Loucy (cell line): ENCODE results near the gene TAF7L.

Experiments used
- H2AFZ ChIP-seq: fragments of 200-600 bp; sonication (generic); 2 replicates; pipeline ENCODE4 v1.6.0; 2016; ENCODE audit warnings: antibody characterized with exemption, mild to moderate bottlenecking, low read length, moderate library complexity
- H3F3A ChIP-seq: fragments of 200-600 bp; 2 replicates; pipeline ENCODE4 v1.6.0; 2016; ENCODE audit warnings: antibody characterized with exemption, low read depth, mild to moderate bottlenecking
- H3K27me3 ChIP-seq: fragments of 200-600 bp; sonication (generic); 2 replicates; pipeline ENCODE4 v1.6.1; 2014; ENCODE audit warnings: low read length, mild to moderate bottlenecking; ENCODE audit not compliant: insufficient read depth, poor library complexity, severe bottlenecking
- H3K36me3 ChIP-seq: fragments of 200-600 bp; sonication (generic); 2 replicates; pipeline ENCODE4 v1.6.1; 2016; ENCODE audit warnings: low read length; ENCODE audit not compliant: insufficient read depth
- H3K4me1 ChIP-seq: fragments of 200-600 bp; sonication (generic); 2 replicates; pipeline ENCODE4 v1.5.1; 2014; ENCODE audit warnings: low read length, mild to moderate bottlenecking; ENCODE audit not compliant: insufficient read depth, poor library complexity, severe bottlenecking
- H3K4me2 ChIP-seq: fragments of 200-600 bp; sonication (generic); 2 replicates; pipeline ENCODE4 v1.6.0; 2014; ENCODE audit warnings: antibody characterized with exemption, low read length, low read depth, mild to moderate bottlenecking; ENCODE audit not compliant: poor library complexity, severe bottlenecking
- H3K4me3 ChIP-seq: fragments of 200-600 bp; sonication (generic); 2 replicates; pipeline ENCODE4 v1.5.1; 2014; ENCODE audit warnings: low read length, mild to moderate bottlenecking, mixed read lengths; ENCODE audit not compliant: poor library complexity, severe bottlenecking
- H3K79me2 ChIP-seq: fragments of 200-600 bp; sonication (generic); 2 replicates; pipeline ENCODE4 v1.6.1; 2014; ENCODE audit warnings: low read length; ENCODE audit not compliant: insufficient read depth
- H3K9ac ChIP-seq: fragments of 200-600 bp; sonication (generic); 2 replicates; pipeline ENCODE4 v1.6.0; 2014; ENCODE audit warnings: mild to moderate bottlenecking, low read depth, low read length, moderate library complexity; ENCODE audit not compliant: poor library complexity, severe bottlenecking
- H3K9me2 ChIP-seq: fragments of 200-600 bp; sonication (generic); replicated peaks from 2 replicates; pipeline ENCODE4 v1.6.1; 2016; ENCODE audit warnings: low read depth, low read length, mixed read lengths
- H3K9me3 ChIP-seq: fragments of 200-600 bp; sonication (generic); 2 replicates; pipeline ENCODE4 v1.6.1; 2014; ENCODE audit warnings: mild to moderate bottlenecking, antibody characterized with exemption, low read length, low read depth; ENCODE audit not compliant: insufficient read depth
- H4K20me1 ChIP-seq: fragments of 200-600 bp; sonication (generic); 2 replicates; pipeline ENCODE4 v1.6.0; 2014; ENCODE audit warnings: antibody characterized with exemption, low read length, mild to moderate bottlenecking; ENCODE audit not compliant: insufficient read depth, poor library complexity, severe bottlenecking
- EZH2phosphoT487 ChIP-seq: fragments of 200-600 bp; IDR thresholded peaks from 2 replicates; pipeline ENCODE4 v1.6.1; 2018; ENCODE audit warnings: antibody characterized with exemption, mild to moderate bottlenecking, moderate library complexity, borderline replicate concordance
- TF ChIP-seq, protein P1 (sequence below): fragments of 200-600 bp; sonication (generic); conservative IDR thresholded peaks from 2 replicates; pipeline ENCODE4 v1.5.1; 2014; ENCODE audit warnings: mild to moderate bottlenecking, antibody characterized with exemption, low read length

Gene TAF7L

DNA sequence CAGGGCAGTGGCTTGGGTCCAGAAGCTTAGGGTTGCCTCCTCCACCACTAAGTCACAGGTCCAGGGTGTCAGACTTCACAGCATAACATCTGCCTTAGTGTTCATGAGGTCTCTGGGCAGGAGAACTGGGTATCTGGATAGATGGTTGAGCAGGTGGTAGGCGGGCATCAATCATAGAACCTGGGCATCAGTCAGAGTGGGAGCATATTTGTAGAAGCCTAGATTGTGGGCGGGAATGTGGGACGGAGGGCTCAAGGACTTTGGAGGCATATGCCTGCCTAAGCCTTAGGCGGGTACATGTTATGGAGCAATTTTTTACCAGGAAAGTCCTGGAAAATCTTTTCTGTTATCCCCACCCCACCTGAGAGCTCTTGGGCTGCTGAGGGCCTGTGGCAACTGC, 28.5 kb downstream of the TAF7L start:
- Histone ChIP-seq H2AFZ (no peak overlapping the region), H3K9ac (no peak overlapping the region), H3K4me2 (no peak overlapping the region), H3K36me3 (no peaks in the 10 kb centered on the region), H4K20me1 (no peaks in the 10 kb centered on the region), H3F3A (no peaks in the 10 kb centered on the region), H3K4me1 (peaks cover 7% of the 10 kb centered on the region), H3K9me2 (no peaks in the 10 kb centered on the region), H3K4me3 (no peak overlapping the region), H3K27me3 (no peaks in the 10 kb centered on the region), H3K9me3 (no peaks in the 10 kb centered on the region), H3K79me2 (no peaks in the 10 kb centered on the region)
- TF ChIP-seq, protein P1, sequence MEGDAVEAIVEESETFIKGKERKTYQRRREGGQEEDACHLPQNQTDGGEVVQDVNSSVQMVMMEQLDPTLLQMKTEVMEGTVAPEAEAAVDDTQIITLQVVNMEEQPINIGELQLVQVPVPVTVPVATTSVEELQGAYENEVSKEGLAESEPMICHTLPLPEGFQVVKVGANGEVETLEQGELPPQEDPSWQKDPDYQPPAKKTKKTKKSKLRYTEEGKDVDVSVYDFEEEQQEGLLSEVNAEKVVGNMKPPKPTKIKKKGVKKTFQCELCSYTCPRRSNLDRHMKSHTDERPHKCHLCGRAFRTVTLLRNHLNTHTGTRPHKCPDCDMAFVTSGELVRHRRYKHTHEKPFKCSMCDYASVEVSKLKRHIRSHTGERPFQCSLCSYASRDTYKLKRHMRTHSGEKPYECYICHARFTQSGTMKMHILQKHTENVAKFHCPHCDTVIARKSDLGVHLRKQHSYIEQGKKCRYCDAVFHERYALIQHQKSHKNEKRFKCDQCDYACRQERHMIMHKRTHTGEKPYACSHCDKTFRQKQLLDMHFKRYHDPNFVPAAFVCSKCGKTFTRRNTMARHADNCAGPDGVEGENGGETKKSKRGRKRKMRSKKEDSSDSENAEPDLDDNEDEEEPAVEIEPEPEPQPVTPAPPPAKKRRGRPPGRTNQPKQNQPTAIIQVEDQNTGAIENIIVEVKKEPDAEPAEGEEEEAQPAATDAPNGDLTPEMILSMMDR = no peak
- TF ChIP-seq EZH2phosphoT487 = no peak

DNA sequence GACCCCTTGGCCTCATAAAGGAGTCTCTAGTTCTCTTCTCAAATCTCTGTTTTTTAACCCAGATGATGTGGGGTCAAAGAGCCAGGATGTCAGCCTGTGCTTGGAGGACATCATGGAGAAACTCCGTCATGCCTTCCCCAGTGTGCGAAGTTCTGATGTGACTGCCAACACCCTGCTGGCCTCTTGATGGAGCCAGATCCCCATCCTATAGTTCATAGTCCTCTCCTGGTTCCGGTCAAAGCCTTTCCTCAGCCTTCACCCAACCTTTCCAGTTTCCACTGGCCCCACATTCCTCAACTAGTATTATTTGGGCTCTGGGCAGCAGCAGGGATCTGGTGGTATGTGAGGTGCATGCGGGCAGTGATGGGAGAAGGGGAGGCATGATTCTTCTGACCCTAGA, 30.7 kb downstream of the TAF7L start:
- Histone ChIP-seq H3K9ac (no peak overlapping the region), H3K4me2 (no peak overlapping the region)
- TF ChIP-seq EZH2phosphoT487 = no peak
- TF ChIP-seq, protein P1 = no peak; the same call in 1 of the 2 replicates

DNA sequence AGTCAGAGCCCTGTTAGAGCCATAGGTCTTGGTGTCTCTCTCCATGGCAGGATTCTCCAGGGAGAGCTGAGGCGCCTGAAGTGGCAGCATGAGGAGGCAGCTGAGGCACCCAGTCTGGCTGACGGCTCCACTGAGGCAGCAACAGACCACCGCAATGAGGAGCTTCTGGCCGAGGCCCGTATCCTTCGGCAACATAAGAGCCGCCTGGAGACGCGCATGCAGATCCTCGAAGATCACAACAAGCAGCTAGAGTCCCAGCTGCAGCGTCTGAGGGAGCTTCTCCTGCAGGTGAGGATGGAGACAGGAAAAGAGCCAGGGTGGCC, 32.9 kb downstream of the TAF7L start:
- Histone ChIP-seq H3K36me3 (no peaks in the 10 kb centered on the region), H3K9me3 (no peaks in the 10 kb centered on the region)

More for the DNA sequence above, 30.7 kb downstream of the TAF7L start:
- Histone ChIP-seq H3K79me2 (no peaks in the 10 kb centered on the region), H3K36me3 (no peaks in the 10 kb centered on the region), H3K9me3 (no peaks in the 10 kb centered on the region), H3K9me2 (no peaks in the 10 kb centered on the region), H3K4me3 (no peak overlapping the region), H3F3A (no peaks in the 10 kb centered on the region), H3K4me1 (peaks cover 8% of the 10 kb centered on the region), H3K27me3 (no peaks in the 10 kb centered on the region), H4K20me1 (no peaks in the 10 kb centered on the region), H2AFZ (no peak overlapping the region)

More for the DNA sequence above, 32.9 kb downstream of the TAF7L start:
- TF ChIP-seq, protein P1 = no peak
- TF ChIP-seq EZH2phosphoT487 = no peak
- peaks cover 8% of the 10 kb centered on the region for H3K4me1 ChIP-seq
- H3K4me3 ChIP-seq = no peak overlapping the region
- no peaks in the 10 kb centered on the region for H3K9me2 ChIP-seq
- no peaks in the 10 kb centered on the region for H3F3A ChIP-seq
- H3K4me2 ChIP-seq = no peak overlapping the region
- no peaks in the 10 kb centered on the region for H3K27me3 ChIP-seq
- H3K79me2 ChIP-seq = no peaks in the 10 kb centered on the region
- no peak overlapping the region for H2AFZ ChIP-seq
- H3K9ac ChIP-seq = no peak overlapping the region
- H4K20me1 ChIP-seq = no peaks in the 10 kb centered on the region
